GM21423 (cell line): ENCODE data around the gene LLGL2.

Experiments
- ATAC-seq: cut with Tn5 transposase; IDR thresholded peaks from one replicate; pipeline ENCODE4 v1.9.1; 2021; ENCODE audit warnings: mild to moderate bottlenecking, moderate library complexity; ENCODE audit not compliant: unreplicated experiment

Gene LLGL2

GRCh38 chr17:75521951-75522727, 3.4 kb upstream of the LLGL2 start:
- no peak for ATAC-seq

GRCh38 chr17:75523647-75524046, 1.9 kb upstream of the LLGL2 start:
- no peak for ATAC-seq

GRCh38 chr17:75524269-75524969, 1.1 kb upstream of the LLGL2 start:
- no peak for ATAC-seq

GRCh38 chr17:75525806-75526554, 483 bp downstream of the LLGL2 start:
- no peak for ATAC-seq

- no peak for ATAC-seq
Observed at GRCh38 chr17:75526555-75527270, 1.2 kb downstream of the LLGL2 start.

DNA sequence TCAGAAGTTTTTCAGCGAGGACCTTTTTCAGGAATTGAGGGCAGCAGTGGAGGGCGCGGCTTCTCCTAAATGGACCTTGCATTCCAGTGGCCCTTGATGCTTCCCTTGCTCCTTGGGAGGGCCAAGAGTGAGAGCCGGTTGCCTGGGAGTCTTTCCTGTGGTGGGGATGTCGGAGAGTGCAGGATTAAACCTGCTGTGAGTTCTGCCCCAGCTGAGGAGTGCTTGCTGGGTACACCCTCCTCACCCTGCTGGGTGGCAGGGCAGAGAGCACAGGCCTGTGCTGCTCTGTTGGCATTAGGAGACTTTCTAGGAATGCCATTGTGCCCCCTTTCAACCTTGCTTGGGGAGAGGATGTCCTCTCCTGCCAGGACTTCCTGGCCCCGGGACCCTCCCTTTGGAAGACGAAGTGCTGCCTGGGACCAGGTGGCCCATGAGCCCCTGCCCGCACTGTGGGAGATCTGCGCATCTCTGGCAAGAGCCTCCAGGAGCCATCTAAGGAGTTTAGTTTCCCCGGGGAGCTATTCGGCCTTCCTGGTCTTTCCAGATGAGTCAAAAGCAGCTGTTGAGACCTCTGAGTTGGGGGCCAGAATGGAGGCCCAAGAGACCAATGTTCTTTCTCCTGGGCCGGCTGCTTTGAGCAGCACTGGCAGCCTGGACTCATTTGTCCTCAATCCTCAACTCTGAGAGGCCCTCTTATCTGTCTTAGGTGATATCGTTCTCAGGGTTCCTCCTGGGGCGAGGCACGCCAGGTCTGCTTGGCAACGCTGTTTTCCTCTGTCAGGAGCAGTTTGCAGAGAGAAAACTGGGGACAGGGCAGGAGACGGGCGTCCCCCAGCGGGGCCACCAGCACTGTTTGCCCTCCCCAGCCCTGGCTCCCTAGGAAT, 5.6 kb downstream of the LLGL2 start:
- no peak for ATAC-seq

GRCh38 chr17:75531721-75532072, 6.2 kb downstream of the LLGL2 start:
- ATAC-seq, result no peak

DNA sequence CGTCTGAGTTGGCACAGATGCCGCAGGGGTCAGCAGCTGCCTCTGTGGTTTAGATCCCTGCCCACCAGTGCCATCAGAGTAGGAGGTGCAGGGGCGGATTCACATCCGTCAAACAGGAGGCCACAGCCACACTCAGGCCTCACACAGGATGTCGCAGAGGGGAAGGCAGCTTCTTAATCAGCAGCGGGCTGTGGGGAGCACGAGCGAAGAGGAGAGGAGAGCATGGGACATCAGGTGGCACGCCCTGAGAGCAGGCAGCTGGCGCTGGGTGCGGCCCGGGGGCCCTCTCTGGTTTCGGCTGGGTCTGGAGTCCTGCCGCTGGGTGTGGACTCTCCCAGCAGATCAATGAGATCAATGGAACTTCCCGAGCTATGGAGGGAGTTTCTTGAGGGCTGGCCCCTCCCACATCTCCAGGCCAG, 9.6 kb downstream of the LLGL2 start:
- no peak for ATAC-seq

- ATAC-seq, result no peak
Observed at GRCh38 chr17:75535871-75536270, 10.4 kb downstream of the LLGL2 start.

GRCh38 chr17:75536366-75536765, 10.9 kb downstream of the LLGL2 start:
- no peak for ATAC-seq

DNA sequence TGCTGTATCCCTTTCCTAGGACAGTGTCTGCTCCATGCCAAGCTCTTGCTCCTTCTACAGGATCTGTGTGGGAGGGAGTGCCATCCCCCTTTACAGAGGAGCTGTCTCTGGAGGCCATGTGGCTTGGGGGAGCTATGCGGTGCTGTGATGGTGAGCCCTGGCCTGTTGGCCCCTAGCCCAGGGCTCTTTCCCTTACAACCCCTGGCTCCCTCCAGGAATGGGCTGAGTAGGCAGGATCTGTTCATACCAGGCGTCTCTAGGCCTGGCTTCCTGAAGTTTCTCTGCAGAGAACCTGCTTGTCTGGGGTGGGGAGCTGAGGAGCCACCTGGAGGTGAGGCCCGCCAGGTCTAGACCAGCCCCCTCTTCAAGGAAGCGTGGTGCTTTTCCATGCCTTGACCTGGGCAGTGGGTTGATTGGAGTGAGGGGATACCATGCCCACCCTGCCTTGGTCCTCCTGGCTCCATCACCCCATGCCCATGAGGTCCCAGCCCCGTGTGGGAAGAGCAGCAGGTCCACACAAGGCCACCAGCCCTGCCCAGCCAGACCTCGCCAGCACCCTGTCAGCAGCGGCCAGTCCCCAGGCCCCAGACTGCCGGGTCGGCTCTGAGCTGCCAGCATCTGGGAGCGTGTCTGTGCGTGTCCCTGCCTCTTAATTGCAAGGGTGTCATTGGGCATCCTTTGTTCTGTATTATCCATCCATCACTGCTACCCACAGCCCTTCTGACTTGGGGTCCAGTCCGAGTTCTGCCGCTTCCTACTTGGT, 14.7 kb downstream of the LLGL2 start:
- ATAC-seq, result no peak

DNA sequence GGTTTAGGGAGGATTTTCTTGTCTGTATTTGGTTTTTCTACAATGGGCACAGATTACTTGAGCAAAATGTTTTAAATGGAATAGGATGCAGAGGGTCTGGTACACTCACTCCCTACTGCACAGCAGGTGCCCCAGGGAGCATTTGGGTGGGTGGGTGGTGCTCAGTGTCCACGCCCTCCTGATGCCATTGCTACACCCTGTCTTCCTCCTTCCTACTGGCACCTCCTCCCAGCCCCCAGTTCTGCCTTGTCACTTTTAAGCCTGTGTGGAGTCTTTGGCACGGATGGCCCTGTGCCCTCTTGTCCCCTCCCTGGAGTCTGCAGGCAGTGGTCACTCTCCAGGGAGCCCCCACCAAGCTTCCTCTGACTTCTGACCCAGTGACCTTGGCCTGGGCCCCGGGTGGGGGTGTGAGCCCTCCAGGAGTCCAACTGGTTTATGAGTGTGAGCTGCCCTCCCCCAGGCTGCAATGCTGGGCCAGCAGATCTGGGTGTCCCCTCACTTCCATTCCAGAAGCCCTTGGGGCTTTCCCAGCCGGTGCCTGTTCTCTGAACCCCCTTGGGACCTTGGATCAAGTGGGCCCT, 15.5 kb downstream of the LLGL2 start:
- ATAC-seq, result no peak

- ATAC-seq, result no peak
Observed at GRCh38 chr17:75542229-75542628, 16.7 kb downstream of the LLGL2 start.

GRCh38 chr17:75542728-75543336, 17.3 kb downstream of the LLGL2 start:
- no peak for ATAC-seq

DNA sequence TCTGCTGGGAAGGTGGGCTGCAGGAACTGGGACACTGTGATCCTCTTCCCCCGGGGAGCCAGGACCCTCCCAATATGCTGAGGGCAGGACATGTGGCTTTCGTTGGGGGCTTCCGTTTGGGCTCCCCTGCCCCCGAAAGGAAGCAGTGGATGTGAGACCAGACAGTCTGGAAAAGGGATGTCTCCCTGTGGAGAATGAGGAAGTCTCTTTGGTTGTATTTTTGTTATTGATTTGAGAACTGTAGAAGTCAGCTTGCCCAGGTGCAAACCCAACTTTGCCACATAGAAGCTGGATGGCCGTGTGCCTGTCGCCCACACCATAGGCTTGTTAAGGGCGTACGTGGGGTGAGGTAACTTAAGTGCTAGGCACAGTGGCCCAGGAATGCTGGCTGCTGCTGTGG, 18.8 kb downstream of the LLGL2 start:
- no peak for ATAC-seq

DNA sequence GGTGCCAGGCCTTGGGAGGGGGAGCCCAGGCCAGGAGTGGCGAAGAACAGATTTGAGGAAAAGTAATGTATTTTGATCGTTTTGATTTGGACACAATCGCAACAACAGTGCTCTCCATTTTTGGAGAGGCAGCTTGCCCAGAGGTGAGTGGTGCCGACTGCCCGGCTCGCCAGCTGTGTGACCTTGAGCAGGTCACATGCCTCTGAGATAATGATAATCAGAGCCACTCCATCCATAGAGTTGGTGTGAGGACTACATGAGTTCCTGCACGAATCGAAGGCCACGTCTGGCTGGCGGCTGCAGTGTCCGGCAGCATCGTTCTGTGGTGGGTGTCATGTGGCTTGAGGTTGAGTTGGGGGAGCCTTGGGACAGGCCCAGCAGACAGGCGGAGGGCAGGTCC, 20.7 kb downstream of the LLGL2 start:
- ATAC-seq, result no peak

- ATAC-seq, result no peak
Observed at GRCh38 chr17:75547091-75547490, 21.6 kb downstream of the LLGL2 start.

GRCh38 chr17:75548813-75549212, 23.3 kb downstream of the LLGL2 start:
- no peak for ATAC-seq
